HG02884 (cell line): ENCODE measurements around the gene CCDC34.
A peak's percentile ranks its signal among the peaks of the same experiment; 100 is the strongest.
"Not testable (repeated sequence)": the region's sequence is repeated elsewhere in the genome, so short reads cannot be mapped to it uniquely, and the experiment has no call there.

Experiments used
- ATAC-seq: cut with Tn5 transposase; IDR thresholded peaks from one replicate; pipeline ENCODE4 v1.9.1; 2021; ENCODE audit warnings: mild to moderate bottlenecking, moderate library complexity; ENCODE audit not compliant: unreplicated experiment

Gene CCDC34

DNA sequence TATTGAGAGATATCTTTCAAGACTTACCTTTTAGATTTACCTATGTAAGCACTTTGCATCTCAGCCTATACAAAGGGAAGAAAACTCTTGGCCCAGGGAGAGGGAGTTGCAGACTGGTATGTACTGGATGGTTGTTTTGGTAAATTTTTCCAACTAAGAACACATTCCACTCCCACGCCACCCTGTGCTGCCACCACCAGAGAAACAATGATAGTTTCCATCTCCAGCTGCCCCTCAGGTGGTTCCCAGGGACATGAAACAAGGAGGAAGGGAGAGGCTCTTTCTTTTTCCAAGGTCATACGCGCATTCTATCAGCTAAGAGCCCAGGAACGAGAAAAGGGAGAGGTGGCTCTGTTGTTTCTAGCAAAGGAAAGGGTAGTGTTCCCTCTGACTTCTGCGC lies 34.4 kb downstream of the CCDC34 start:
- ATAC-seq = no peak

DNA sequence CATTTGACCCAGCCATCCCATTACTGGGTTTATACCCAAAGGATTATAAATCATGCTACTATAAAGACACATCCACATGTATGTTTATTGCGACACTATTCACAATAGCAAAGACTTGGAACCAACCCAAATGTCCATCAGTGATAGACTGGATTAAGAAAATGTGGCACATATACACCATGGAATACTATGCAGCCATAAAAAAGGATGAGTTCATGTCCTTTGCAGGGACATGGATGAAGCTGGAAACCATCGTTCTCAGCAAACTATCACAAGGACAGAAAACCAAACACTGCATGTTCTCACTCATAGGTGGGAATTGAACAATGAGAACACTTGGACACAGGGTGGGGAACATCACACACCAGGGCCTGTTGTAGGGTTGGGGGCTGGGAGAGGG lies 36.0 kb downstream of the CCDC34 start:
- not testable (repeated sequence) for ATAC-seq

- not testable (repeated sequence) for ATAC-seq
Observed at GRCh38 chr11:27322196-27322595, 40.8 kb downstream of the CCDC34 start.

DNA sequence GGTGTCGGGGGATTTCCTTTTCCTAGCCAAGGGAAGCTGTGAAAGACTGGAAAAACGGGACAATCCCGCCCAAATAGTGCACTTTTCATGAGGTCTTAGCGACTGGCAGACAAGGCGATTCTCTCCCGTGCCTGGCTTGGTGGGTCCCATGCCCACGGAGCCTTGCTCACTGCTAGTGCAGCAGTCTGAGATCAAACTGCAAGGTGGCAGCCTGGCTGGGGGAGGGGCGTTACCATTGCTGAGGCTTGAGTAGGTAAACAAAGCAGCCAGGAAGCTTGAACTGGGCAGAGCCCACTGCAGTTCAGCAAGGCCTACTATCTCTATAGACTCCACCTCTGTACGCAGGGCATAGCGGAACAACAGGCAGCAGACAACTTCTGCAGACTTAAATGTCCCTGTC lies 41.7 kb downstream of the CCDC34 start:
- not testable (repeated sequence) for ATAC-seq

GRCh38 chr11:27319072-27319471 lies 43.9 kb downstream of the CCDC34 start:
- ATAC-seq = peak; percentile 100

DNA sequence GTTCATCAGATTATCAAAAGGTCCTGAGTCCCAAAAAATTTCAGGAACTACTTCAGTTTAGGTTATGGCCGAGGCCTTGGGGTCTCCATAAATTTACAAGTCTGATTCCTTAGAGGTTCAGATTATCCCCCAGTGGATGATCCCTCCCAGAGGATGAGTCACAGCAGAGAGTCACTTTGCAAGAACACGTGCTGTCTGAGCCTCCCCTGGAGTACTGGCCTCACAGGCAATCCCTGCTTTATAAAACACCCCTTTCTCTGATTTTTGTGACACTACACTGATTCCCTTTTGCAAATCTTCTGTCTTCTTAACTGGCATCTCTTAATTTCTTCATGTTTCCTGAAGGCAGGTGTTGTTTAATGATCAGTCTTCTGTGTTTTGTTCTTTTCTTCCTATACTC lies 45.3 kb downstream of the CCDC34 start:
- ATAC-seq = no peak

GRCh38 chr11:27315836-27316235 lies 47.2 kb downstream of the CCDC34 start:
- no peak for ATAC-seq

GRCh38 chr11:27313157-27313821 lies 49.7 kb downstream of the CCDC34 start:
- no peak for ATAC-seq

GRCh38 chr11:27312110-27312509 lies 50.9 kb downstream of the CCDC34 start:
- no peak for ATAC-seq

DNA sequence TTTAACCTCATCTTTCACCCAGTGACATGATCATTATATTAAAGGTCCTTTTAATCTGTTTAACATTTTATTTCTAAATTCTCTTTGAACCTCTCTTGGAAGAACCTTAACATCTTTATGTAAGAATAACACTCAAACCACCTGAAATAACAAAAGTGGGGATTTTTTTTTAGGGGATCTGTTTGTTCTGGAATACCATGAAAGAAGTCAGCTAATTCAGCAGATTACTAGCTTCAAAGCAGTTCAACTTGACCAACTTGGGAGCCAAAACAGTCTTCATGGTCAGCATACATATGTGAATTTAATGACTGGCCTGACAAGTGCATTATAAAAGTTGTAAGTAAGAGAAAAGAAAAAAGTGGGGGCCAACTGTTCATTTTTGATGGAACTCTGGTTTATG lies 52.3 kb downstream of the CCDC34 start:
- ATAC-seq = no peak

GRCh38 chr11:27310182-27310581 lies 52.8 kb downstream of the CCDC34 start:
- no peak for ATAC-seq

- ATAC-seq = no peak
Observed at GRCh38 chr11:27309046-27309445, 54.0 kb downstream of the CCDC34 start.

GRCh38 chr11:27307232-27307631 lies 55.8 kb downstream of the CCDC34 start:
- no peak for ATAC-seq

DNA sequence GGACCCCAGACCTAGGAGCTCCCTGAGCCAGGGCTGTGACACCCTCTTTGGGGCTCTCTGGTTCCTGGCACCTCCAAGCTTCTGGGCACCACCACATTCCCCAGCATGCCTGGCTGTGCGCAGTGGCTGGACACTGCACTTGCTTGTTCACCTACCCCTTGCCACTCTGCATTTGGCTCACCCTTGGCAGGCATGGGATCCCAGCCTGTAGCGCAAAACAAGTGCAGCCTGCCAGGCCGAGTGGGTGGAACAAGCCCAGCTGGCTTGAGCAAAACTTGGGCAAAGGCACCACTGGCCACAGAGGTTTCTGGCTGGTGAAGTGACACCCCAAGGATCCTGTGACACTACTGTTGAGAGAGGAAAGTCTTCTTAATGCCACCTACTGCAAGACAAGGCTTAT lies 57.3 kb downstream of the CCDC34 start:
- no peak for ATAC-seq

GRCh38 chr11:27304514-27304913 lies 58.5 kb downstream of the CCDC34 start:
- no peak for ATAC-seq

DNA sequence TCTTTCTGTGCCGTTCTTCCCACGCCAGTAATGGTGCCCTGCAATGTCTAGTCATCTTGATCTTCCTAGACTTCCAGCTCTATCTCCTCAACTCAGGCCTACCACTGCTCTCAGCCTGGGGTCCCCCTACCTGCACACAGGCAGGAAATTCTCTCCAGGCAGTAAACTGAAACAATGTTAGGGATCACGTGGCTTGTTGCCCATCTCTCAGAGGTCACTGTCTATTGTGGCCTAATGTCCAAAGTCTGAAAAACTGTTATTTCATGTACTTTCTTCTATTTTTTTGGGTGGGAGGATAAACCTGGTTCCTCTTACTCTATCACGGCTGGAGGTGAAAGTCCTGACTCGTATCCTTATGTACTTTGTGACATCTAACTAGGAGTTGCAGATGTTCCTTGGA lies 59.1 kb downstream of the CCDC34 start:
- ATAC-seq = no peak

- ATAC-seq = no peak
Observed at GRCh38 chr11:27300974-27301373, 62.0 kb downstream of the CCDC34 start.

- no peak for ATAC-seq
Observed at GRCh38 chr11:27297616-27298015, 65.4 kb downstream of the CCDC34 start.

- ATAC-seq = peak; percentile 86
Observed at GRCh38 chr11:27296497-27296896, 66.5 kb downstream of the CCDC34 start.

GRCh38 chr11:27295928-27296327 lies 67.1 kb downstream of the CCDC34 start:
- ATAC-seq = no peak

DNA sequence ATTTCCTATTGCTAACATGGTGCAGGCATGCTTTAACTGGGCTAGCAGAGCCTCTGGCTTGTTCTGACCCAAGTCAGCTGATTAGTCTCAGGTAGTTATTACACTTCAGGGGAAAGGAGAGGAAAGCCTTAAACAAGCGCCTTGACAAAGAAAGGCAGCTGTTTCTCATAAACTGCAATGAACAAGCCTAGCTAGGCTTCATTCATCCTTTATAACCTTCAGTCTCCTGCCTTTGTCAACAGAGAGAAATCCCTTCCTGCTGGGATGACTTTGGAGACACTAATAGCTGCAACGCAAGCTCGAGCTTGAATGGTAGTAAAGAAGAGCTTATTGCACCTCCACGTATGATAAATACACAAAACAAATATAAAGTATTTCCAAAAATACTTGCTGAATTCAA lies 68.4 kb downstream of the CCDC34 start:
- ATAC-seq = no peak

DNA sequence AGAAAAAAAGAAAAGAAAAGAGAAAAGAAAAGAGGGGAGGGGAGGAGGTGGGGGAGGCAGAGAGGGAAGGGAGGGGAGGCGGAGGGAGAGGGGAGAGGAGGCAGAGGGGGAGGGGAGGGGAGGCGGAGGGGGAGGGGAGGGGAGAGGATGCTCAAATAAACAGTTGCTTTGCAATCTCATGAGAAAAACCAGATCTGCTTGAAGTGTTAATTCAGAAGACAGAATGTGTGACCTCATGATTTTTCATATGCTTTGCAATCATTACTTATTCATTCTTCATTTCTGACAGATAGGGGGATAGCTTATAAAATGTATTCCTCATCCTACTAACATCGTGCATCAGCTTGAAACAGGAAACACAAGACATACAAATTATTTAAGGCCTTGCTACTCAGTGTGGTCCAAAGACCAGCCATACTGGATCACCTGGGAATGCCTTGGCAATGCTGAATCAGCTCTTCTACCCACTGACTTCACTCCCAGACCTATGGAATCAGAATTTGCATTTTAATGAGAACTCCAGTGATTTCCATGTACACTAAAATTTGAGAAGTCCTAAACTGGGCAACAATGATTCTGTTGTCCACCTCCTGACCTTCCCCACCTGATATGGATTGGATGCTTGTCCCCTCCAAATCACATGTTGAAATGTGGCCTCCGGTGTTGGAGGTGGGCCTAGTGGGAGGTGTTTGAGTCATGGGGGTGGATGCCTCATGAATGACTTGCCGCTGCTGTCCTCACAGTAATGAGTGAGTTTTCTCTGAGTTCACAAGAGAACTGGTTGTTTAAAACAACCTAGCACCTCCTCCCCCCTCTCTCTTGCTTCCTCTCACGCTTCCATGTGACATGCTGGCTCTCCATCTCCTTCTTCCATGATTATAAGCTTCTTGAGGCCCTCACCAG lies 69.2 kb downstream of the CCDC34 start:
- ATAC-seq = no peak
